ENCODE measurements around the gene ROBO1. TPM values are rescaled to one million over a fixed set of nuclear protein-coding genes. Genes with fewer than 3 reads are reported as not detected.

ROBO1 gene
- total and polyA plus RNA-seq, 2 of the 8 experiments (the other 6 are each of a cell fraction or from before 2014, with no cell fraction given), result 51.4 to 91.0 TPM

DNA sequence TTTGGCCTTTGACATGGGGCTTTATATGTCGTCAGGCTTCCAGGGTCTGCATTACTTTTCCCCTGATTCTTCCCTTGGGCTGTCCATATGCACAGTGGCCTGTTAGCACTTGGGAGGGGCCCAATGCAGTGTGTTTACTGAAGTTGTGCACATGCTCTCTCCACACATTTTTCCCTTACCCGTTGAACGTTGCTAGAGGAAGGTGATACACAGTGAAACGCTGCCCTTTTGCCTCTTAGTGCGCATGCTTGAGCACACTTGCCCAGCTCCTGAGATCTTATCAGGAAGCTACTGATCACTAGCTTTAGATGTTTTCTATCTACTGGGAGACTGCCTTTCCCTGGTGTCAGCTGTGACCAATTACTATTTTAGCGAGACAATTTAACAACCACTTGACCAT, 1198.0 kb downstream of the ROBO1 start:
- no peak overlapping the region for H2BK120ac ChIP-seq (replicated peaks; ENCODE audit: low read depth, low read length)
- H3K79me2 ChIP-seq (ENCODE audit: control insufficient read depth in 1 of 2, insufficient read depth in 2 of 2, low read length in 2 of 2), result no peaks in the 10 kb centered on the region
- no peak overlapping the region for H2AFZ ChIP-seq (ENCODE audit: low read length)
- no peak overlapping the region; the same call in 1 of the 2 replicates for H2AK5ac ChIP-seq (ENCODE audit: low read depth, low read length)
- FAIRE-seq (no peak), DNase-seq (ENCODE audit: low read depth in 1 of 2, low spot score in 2 of 2) (no peak)
- H3K18ac ChIP-seq (ENCODE audit: extremely low read depth, low read length), result 0 out of 2 replicates have a peak overlapping the region, but pooled peaks have one; percentile 33
- H3K23me2 ChIP-seq (ENCODE audit: low read depth, low read length), result no peaks in the 10 kb centered on the region
- H3K14ac ChIP-seq (ENCODE audit: insufficient read length), result no peak overlapping the region
- H3K4me3 ChIP-seq (ENCODE audit: extremely low read depth in 1 of 4, insufficient read depth in 2 of 4, low read depth in 3 of 4, low read length in 4 of 4), result no peak overlapping the region
- no peak overlapping the region; the same call in 1 of the 2 replicates for H2BK15ac ChIP-seq (ENCODE audit: low read length)
- no peaks in the 10 kb centered on the region for H4K20me1 ChIP-seq (replicated peaks in 1 of 2; ENCODE audit: control insufficient read depth in 1 of 2, insufficient read depth in 2 of 2, low read length in 2 of 2)
- no peak overlapping the region for H3K4ac ChIP-seq (replicated peaks; ENCODE audit: insufficient read length, low read depth, low read length)
- H3K36me3 ChIP-seq (ENCODE audit: control insufficient read depth in 2 of 4, insufficient read depth in 4 of 4, low read length in 3 of 4), result no peaks in the 10 kb centered on the region
- ChIA-PET CTCF (ENCODE audit: partially characterized antibody) (no interaction called here), POLR2A (ENCODE audit: partially characterized antibody) (no interaction called here)
- peaks cover 4% of the 10 kb centered on the region in 2 experiments; a peak in 3 of 4 replicates for H3K9me3 ChIP-seq (ENCODE audit: insufficient read depth in 2 of 2, low read depth in 1 of 2, low read length in 1 of 2)
- no peak overlapping the region for H3K9ac ChIP-seq (replicated peaks in 1 of 4; ENCODE audit: extremely low read depth in 1 of 4, low read depth in 3 of 4, low read length in 3 of 4)
- H2BK5ac ChIP-seq (ENCODE audit: low read depth, low read length), result no peak overlapping the region; the same call in 1 of the 2 replicates
- H4K91ac ChIP-seq (replicated peaks; ENCODE audit: insufficient read length, low read length), result no peak overlapping the region
- no peak overlapping the region for H4K8ac ChIP-seq (ENCODE audit: extremely low read depth, insufficient read depth, low read length)
- no peaks in the 10 kb centered on the region for H3K27me3 ChIP-seq (replicated peaks in 1 of 4; ENCODE audit: control insufficient read depth in 3 of 4, extremely low read depth in 1 of 4, insufficient read depth in 3 of 4, low read length in 3 of 4)
- peak overlapping the region; percentile 53; the same call in 1 of the 2 replicates for H2BK12ac ChIP-seq (ENCODE audit: low read depth, low read length)
- peaks cover 0 to 3% (median 0%) of the 10 kb centered on the region in 4 experiments; a peak in 1 of 7 replicates for H3K4me1 ChIP-seq (replicated peaks in 1 of 4; ENCODE audit: control insufficient read depth in 3 of 4, insufficient read depth in 4 of 4, low read length in 3 of 4)
- peak overlapping the region; percentile 75; the same call in 1 of the 2 replicates for H2BK20ac ChIP-seq (ENCODE audit: low read length)
- no peak overlapping the region for H3K4me2 ChIP-seq (ENCODE audit: insufficient read depth in 1 of 2, low read depth in 2 of 2, low read length in 2 of 2)
- H3K79me1 ChIP-seq (ENCODE audit: low read depth, low read length), result no peaks in the 10 kb centered on the region
- no peak overlapping the region for H3K23ac ChIP-seq (ENCODE audit: insufficient read length)
- no peak overlapping the region for H3K56ac ChIP-seq (replicated peaks; ENCODE audit: insufficient read length, low read depth, low read length)
- no peak overlapping the region for H4K5ac ChIP-seq (ENCODE audit: insufficient read length, low read depth, low read length)
- H3K27ac ChIP-seq (ENCODE audit: low read depth, low read length), result no peak overlapping the region
- 76% methylated on average over 6 of the region's 6 CpGs; no CpG with 5 or more reads in 1 of the 2 experiments for WGBS, 2 experiments (ENCODE audit: extremely low coverage in 1 of 2, insufficient coverage in 1 of 2, insufficient read length in 1 of 2, insufficient replicate concordance in 2 of 2, low coverage in 1 of 2, low lambda C conversion rate in 2 of 2, missing lambda C conversion rate in 1 of 2)
- TF ChIP-seq RFX5 (IDR thresholded peaks at IDR 0.05; ENCODE audit: borderline replicate concordance, low read depth, low read length) (no peak), CBX5 (IDR thresholded peaks at IDR 0.05; ENCODE audit: low read depth, low read length) (no peak), TEAD4 (IDR thresholded peaks at IDR 0.05; ENCODE audit: low read depth, low read length) (no peak), GABPA (IDR thresholded peaks at IDR 0.05; ENCODE audit: borderline replicate concordance, insufficient read depth, low read length) (no peak), TCF12 (IDR thresholded peaks at IDR 0.05; ENCODE audit: low read depth, low read length) (no peak), EGR1 (IDR thresholded peaks at IDR 0.05; ENCODE audit: borderline replicate concordance, low read depth, low read length) (no peak), SUZ12 (IDR thresholded peaks at IDR 0.05; ENCODE audit: low read length) (no peak), NANOG (IDR thresholded peaks at IDR 0.05; ENCODE audit: insufficient read depth, low read depth, low read length, poor library complexity, severe bottlenecking) (no peak), CBX8 (IDR thresholded peaks at IDR 0.05; ENCODE audit: borderline replicate concordance, low read depth, low read length) (no peak), POLR2AphosphoS5 (IDR thresholded peaks at IDR 0.05; ENCODE audit: low read depth, low read length) (no peak), HDAC6 (IDR thresholded peaks at IDR 0.05; ENCODE audit: low read depth, low read length) (no peak), CHD1 (IDR thresholded peaks at IDR 0.05; ENCODE audit: low read depth, low read length) (no peak), CREB1 (IDR thresholded peaks at IDR 0.05) (no peak)
- TF ChIP-seq, protein P1, sequence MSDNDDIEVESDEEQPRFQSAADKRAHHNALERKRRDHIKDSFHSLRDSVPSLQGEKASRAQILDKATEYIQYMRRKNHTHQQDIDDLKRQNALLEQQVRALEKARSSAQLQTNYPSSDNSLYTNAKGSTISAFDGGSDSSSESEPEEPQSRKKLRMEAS (IDR thresholded peaks at IDR 0.05), result no peak
